H54 (cell line): ENCODE results near the gene PGM5.

Experiments
- DNase-seq: peaks from one replicate; pipeline ENCODE4 v3.0.0; 2011; ENCODE audit warnings: low spot score, mixed read lengths; ENCODE audit not compliant: insufficient read length
- FAIRE-seq: peaks from 3 replicates; lab custom pipeline; 2011; peaks lifted over from hg19 to GRCh38; lab: Jason Lieb, UNC
- POLR2A ChIP-seq: IDR thresholded peaks from 2 replicates; pipeline ENCODE4 v1.6.1; 2011; ENCODE audit warnings: low read depth, mild to moderate bottlenecking, low read length

The PGM5 gene

DNA sequence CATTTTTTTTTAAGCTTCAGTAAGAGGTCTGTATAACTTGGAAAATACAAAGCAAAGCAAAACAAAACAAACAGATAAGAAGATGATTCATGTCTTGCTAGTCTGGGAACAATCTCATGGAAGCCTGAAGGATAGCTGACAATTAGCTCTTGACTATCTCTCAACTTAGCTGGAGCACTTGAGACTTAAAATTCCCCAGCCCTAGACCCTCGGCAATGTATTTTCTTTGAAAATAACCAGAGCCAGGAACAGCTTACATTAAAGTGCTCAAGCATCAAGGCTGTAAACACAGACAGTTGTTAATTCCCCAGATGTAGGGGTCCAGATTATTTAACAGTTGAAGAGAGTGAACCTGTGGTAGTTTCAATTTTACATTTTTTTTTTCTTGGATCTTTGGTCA is 101.4 kb downstream of the PGM5 start:
- DNase-seq (no peak), FAIRE-seq (no peak)
- TF ChIP-seq POLR2A: no peak

DNA sequence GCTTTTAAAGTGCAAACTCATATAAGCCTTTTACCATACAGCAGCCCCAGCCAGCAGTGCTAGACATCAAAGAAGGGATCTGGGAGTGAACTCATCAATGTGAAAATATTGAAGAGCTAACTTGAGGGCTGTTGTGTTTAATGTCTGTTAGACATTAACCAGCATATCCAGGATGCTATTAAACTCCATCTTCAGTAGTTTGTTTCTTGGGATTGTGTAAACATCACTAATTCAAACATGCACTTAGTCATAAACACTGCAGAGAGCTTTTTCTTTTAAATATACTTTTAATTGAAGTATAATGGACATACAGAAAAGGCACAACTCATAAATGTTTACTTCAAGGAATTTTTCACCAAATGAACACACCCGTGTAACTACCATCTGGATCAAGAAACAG is 102.5 kb downstream of the PGM5 start:
- no peak for TF ChIP-seq POLR2A
- FAIRE-seq (no peak), DNase-seq (no peak)

DNA sequence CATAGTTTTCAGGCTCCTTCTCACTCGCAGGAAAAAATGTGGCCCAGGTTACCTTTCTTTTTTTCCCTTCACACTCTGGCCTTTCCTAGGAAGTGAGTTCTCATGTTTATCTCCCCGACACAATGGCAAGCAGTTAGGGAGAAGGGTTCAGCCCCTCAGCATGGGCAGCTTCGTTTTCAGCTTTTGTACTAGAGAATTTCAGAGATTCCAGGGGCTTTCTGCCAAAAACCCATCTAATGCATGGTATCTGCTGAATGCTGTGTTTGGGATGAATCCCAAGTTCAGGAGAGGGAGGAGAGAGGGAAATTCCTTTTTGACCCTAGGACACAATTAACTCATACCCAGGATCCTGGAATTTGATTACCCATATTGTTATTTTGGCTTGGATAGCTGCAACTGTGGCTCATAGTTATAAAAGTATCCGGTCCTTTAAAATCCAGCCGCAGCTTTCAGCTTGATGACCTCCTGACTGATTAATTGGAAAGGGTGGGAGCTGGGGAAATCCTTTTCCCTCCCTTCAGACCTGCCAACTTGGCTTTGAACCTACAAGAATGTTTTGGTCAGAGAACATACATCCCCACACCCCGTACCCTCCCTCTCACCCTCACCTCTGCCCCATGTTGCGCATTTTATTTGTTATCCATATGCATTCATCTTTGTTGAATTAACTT is 105.8 kb downstream of the PGM5 start:
- no peak for TF ChIP-seq POLR2A
- FAIRE-seq: no peak
- no peak for DNase-seq

DNA sequence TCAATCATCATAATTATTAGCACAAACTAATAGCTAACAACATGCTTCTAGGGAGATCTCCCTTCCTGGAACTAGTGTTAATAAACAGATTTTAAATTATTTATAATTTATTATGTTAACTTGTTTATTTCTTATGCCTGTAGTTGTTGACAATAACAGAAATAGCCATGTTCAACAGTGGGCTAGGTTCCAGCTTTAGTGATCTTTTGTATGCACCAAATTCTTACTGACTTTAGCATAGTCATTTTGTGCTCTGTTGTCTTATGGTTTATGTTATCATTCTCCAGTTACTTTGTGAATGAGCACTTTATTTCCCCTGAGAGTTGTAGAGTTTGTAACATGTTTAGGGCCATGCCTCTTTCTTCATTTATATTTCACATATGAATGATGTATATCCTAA is 113.7 kb downstream of the PGM5 start:
- TF ChIP-seq POLR2A: no peak
- no peak for DNase-seq
- no peak for FAIRE-seq

DNA sequence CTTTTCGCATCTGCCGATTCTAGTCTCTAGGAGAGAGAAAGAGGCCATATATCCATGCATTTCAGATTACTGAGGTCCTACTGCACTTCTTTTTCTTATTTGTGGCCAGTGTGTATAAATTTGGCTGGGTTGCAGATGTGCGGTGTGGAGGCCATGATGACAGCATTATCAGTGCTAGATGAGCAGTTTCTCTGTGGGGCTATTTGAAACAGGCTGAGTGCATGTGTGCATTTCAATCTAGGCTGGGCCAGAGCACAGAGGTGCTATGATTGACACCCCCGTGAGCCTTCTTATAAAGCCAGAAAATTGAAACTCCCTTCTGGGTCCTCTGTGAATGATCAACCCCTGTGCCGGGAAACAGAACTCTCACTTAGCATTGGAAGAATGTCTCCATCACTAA is 114.2 kb downstream of the PGM5 start:
- FAIRE-seq (no peak), DNase-seq (no peak)
- TF ChIP-seq POLR2A: no peak

DNA sequence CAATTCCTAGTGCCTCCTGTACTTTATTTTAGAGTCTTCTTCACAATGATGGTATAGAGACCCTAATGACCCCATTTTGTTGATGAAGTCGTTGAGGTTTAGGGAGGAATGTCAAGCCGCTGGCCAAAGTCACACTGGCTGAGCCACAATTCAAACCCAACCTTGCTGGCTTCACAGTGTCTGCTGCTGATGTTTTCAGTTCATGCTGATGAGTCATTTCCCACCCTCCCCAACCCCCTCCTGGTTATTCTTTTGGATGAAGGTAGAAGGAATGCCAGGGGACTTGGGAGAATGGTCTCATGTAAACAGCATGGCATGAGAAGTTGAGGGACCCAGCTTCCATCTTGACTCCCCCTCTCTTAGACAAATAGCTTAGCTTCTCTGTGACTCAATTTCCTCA is 115.7 kb downstream of the PGM5 start:
- TF ChIP-seq POLR2A: no peak
- DNase-seq: no peak
- FAIRE-seq: no peak

DNA sequence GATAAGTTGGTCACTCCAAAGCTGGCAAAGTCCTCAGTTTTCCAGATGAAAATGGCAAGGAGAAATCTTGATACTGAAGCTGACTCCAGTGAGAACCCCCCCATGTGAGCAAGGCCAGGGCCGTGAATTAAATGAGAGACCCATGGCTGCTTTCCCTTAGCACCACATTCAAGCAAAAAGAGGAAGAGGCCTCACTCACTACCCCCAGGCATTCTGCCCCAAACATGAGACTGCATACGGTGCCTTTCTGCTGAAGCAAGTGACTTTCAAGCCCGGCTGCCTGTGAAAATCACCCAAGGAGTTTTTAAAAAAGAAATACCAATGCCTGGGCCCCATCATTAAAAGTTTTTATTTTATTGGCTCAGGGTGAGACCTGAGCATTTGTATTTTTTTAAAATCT is 117.4 kb downstream of the PGM5 start:
- FAIRE-seq (no peak), DNase-seq (no peak)
- no peak for TF ChIP-seq POLR2A

DNA sequence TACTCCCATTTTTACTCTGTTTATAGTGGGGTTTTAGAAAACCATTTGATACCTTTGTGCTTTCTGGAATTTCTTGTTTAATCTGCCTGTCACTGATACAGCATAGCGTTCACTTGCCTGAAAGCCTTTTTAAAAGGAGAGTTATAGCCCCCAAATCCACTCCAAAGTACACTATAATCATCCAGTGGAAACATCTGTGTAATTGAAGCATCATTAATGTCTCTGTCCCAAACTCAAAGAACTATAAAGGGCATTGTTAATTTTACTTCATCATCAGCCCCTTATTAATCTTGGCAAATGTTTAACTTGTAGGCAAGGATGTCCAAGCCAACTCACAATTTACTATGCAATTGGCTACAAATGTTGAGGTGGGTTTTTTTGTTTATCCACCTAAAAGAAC is 120.0 kb downstream of the PGM5 start:
- FAIRE-seq (no peak), DNase-seq (no peak)
- no peak for TF ChIP-seq POLR2A

DNA sequence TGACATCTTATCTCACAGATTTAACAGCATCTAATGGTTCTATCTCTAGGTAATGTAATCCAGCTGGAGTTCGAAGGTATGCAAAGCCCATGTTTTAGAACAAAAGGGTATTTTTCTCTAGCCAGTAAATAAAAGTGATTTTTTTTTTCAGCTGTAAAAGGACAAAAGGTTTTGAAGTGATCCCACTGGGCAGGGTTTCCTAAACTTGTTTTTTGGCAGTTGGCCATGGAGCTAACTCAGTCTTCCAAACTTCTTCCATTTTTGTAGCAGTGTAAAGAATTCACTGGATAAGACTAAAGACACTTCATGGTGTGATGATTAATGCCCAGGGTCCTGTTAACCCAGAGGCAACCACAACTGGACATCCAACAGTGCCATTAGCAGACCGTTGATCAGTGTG is 120.4 kb downstream of the PGM5 start:
- no peak for TF ChIP-seq POLR2A
- DNase-seq (no peak), FAIRE-seq (no peak)

DNA sequence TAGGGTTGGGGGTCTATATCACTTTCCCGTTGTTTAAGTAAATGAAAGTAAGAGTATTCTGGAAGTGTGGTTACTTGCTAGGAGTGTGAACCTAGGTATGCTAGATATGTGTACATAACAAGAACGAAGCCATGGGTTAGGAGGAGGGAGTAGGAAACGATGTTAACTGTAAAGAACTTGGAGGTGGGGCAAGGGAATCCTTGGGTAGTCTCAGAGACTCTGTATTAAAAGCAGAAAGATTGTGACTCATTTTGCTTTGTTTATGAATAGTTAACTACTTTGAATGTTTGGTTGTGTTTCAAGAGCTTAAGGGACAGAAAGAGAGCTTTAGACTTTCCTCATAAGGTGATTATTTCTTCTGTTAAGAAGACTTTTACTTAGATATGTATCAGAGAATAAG is 124.4 kb downstream of the PGM5 start:
- TF ChIP-seq POLR2A: no peak
- no peak for FAIRE-seq
- DNase-seq: no peak

DNA sequence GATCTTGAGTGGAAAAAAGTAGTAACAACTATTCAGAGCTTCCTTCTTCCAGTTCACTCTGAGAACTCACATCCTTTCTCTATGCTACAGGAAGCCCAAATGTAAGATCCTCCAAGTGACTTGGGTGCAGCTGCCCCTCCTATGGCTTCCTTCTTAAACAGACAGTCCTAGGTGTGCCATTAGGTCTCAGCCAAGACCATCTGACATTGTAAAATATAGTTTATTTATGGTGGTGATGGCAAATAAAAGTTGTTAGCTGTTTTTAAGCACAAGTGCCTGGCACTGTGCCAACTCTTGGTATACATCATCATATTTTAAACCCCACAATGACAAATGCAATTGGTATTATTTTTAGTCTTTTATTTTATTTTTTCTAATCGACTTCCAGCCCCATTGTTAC is 126.1 kb downstream of the PGM5 start:
- TF ChIP-seq POLR2A: no peak
- DNase-seq: no peak
- no peak for FAIRE-seq

DNA sequence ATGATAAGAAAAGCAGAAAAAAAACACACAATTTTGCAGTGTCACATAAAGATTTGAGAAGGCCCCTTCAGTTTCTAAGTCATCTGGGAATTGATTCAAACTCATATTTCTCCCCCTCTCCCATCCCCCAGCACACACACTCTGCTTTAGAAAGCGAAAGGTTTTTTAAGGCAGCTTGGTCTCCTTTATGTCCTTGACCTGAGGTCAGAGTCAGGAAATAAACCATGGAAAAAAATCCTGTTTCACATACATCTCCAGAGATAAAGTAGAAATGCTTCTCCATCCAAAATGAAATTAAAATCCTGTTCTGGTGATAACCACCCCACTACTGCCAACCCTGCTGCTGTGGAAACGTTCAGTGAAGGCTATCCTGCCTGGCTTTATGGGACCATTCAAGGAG is 131.7 kb downstream of the PGM5 start:
- FAIRE-seq (no peak), DNase-seq (no peak)
- TF ChIP-seq POLR2A: no peak

DNA sequence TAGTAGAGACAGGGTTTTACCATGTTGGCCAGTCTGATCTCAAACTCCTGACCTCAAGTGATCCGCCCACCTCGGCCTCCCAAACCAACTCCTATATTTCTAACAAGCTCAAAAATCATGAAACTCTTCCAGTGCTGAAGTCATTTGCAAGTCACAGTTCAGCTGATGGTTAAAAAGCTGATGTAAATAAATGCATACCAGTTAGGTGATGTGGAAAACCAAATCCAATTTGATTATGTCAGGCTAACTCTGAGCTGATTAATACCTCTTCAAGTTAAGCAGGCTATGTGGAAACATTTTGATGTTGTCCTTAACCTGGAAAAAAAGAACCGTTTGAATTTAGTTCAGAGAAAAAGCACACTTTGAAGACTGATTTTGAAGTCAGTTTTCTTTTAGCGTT is 133.2 kb downstream of the PGM5 start:
- no peak for DNase-seq
- no peak for FAIRE-seq

DNA sequence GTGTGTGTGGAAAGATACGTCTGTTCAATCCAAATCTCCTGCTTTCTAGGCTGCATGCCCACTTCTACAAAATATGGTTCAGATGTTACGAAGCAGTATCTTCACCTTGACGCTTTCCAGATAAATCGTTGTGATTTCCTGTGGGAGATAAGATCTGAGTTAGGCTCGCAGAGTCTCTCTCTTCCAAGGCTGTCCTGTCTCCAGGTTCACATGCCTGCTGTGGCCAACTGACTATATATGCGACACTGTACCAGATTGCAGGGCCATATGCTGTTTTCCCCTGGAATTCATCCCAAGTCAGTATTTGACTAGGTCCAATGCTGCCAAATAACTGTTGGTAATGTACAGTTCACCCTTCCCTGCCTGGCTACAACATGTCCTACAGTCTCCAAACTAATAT is 136.4 kb downstream of the PGM5 start:
- no peak for DNase-seq
- no peak for FAIRE-seq
- no peak for TF ChIP-seq POLR2A

More for the DNA sequence above, 133.2 kb downstream of the PGM5 start:
- TF ChIP-seq POLR2A: no peak

DNA sequence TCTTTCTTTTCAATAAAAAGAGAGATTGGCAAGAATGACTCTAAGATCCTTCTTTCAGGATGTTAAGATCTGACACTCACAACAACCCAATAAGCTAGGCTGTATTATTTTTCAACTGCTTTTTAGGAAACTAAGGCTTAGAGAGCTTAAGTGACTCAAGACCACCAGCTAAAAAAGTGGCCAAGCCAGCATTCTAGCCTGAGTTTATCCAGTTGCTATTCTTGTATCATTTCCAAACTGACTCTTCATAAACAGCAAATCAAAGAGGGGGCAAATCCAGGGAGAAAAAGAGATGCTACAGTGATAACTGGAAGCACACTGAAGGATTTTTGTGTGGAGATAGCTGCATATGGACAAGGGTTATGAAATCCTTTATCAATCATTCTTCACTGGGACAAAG is 137.1 kb downstream of the PGM5 start:
- no peak for TF ChIP-seq POLR2A
- no peak for FAIRE-seq

More for the DNA sequence above, 137.1 kb downstream of the PGM5 start:
- no peak for DNase-seq
